NCI-H526 treated with DMSO at 0.1 percent for 48 hours (cell line): ENCODE measurements around the gene PTHLH.

Experiments
- DNase-seq: peaks from one replicate; lab custom pipeline; 2025; lab: John Stamatoyannopoulos, UW

The PTHLH gene

GRCh38 chr12:27936196-27936595, 36.3 kb downstream of the PTHLH start:
- no peak for DNase-seq

GRCh38 chr12:27934276-27934675, 38.3 kb downstream of the PTHLH start:
- no peak for DNase-seq

GRCh38 chr12:27931390-27931789, 41.1 kb downstream of the PTHLH start:
- DNase-seq = no peak

- no peak for DNase-seq
Observed at GRCh38 chr12:27927347-27927746, 45.2 kb downstream of the PTHLH start.

- DNase-seq = no peak
Observed at GRCh38 chr12:27924350-27925135, 48.0 kb downstream of the PTHLH start.

GRCh38 chr12:27922531-27923139, 49.9 kb downstream of the PTHLH start:
- DNase-seq = no peak

- no peak for DNase-seq
Observed at GRCh38 chr12:27919671-27920235, 52.8 kb downstream of the PTHLH start.

- no peak for DNase-seq
Observed at GRCh38 chr12:27915536-27915935, 57.0 kb downstream of the PTHLH start.

- DNase-seq = no peak
Observed at GRCh38 chr12:27915021-27915420, 57.5 kb downstream of the PTHLH start.

- DNase-seq = no peak
Observed at GRCh38 chr12:27913999-27914614, 58.4 kb downstream of the PTHLH start.

GRCh38 chr12:27911397-27911796, 61.1 kb downstream of the PTHLH start:
- DNase-seq = no peak
